GM12891 (cell line): Measurements from ENCODE around the gene LVRN.

ENCODE experiments used
- POLR2A ChIP-seq: IDR thresholded peaks from 2 replicates; pipeline ENCODE4 v1.6.1; 2011; ENCODE audit warnings: low read depth, low read length, control low read depth
- POLR2AphosphoS5 ChIP-seq: IDR thresholded peaks from 2 replicates; pipeline ENCODE4 v1.6.1; 2011; ENCODE audit warnings: low read depth, low read length, control low read depth

- TF ChIP-seq POLR2AphosphoS5 (no peak), POLR2A (no peak)
Measured at GRCh38 chr5:115954144-115954543, 8.1 kb upstream of the LVRN start.
